ENCODE results near the gene EDAR.

EDAR gene

DNA sequence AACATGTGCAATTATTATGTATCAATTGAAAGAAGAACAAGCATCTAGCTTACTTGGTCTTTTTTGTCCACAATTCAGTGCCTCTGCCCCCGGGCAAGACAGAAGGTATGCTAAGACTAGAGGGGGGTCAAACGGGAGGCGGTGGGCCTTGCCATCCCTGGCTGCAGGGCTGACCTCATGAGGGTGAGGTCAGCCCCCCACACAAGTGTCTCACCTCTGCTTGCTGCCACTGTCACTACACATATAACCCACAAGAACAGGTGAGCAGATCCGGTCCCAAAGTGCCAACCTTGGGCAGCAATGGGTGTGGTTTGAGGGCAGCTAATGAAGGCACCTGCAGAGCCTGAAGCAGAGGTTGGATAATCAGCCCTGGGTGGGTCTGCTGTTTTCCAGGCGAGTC is 71.5 kb downstream of the EDAR start:
- TF ChIP-seq, protein P1, sequence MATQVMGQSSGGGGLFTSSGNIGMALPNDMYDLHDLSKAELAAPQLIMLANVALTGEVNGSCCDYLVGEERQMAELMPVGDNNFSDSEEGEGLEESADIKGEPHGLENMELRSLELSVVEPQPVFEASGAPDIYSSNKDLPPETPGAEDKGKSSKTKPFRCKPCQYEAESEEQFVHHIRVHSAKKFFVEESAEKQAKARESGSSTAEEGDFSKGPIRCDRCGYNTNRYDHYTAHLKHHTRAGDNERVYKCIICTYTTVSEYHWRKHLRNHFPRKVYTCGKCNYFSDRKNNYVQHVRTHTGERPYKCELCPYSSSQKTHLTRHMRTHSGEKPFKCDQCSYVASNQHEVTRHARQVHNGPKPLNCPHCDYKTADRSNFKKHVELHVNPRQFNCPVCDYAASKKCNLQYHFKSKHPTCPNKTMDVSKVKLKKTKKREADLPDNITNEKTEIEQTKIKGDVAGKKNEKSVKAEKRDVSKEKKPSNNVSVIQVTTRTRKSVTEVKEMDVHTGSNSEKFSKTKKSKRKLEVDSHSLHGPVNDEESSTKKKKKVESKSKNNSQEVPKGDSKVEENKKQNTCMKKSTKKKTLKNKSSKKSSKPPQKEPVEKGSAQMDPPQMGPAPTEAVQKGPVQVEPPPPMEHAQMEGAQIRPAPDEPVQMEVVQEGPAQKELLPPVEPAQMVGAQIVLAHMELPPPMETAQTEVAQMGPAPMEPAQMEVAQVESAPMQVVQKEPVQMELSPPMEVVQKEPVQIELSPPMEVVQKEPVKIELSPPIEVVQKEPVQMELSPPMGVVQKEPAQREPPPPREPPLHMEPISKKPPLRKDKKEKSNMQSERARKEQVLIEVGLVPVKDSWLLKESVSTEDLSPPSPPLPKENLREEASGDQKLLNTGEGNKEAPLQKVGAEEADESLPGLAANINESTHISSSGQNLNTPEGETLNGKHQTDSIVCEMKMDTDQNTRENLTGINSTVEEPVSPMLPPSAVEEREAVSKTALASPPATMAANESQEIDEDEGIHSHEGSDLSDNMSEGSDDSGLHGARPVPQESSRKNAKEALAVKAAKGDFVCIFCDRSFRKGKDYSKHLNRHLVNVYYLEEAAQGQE (IDR thresholded peaks at IDR 0.05; ENCODE audit: insufficient read depth in 1 of 2, low read depth in 2 of 2, low read length in 2 of 2) = no peak
- TF ChIP-seq FOXP2 (optimal IDR thresholded peaks at IDR 0.05; ENCODE audit: borderline replicate concordance, extremely low read depth, extremely low read length, insufficient read depth) = no peak
- no peak for TF ChIP-seq POLR2AphosphoS5 (IDR thresholded peaks at IDR 0.05; ENCODE audit: low read depth, low read length)
- TF ChIP-seq TAF1 (IDR thresholded peaks at IDR 0.05; ENCODE audit: borderline replicate concordance, insufficient read depth, low read length) = no peak
- no peak for TF ChIP-seq SIN3A (IDR thresholded peaks at IDR 0.05; ENCODE audit: borderline replicate concordance, insufficient read depth, low read length)

DNA sequence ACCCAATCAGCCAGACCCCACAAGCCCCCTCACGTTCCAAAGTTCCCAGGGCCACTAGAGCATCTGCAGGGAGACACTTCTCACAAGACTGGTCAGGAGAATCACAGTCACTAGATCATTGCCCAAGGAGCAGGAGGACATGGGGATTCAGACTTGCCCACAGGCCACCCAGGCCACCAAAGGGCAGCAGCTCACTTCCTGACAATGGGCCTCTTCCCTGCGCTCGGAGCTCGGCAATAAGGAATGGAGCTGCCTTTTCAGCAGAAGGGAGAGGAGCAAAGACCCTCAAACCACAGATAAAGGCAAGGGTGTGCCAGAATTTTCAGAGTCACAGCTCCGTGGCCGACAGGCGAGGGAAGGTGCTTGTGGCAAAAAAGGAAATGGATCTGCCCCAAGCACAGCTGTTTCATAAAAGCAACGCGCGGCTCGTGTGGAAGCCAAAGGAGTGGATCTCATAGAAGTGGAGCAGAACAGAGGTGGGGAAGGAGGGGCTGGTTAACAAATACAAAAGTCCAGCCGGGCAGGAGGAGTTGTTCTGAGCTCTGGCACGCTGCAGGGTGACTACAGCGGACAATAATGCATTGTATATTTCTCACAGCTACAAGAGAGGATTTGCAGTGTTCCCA is 72.1 kb downstream of the EDAR start:
- TF ChIP-seq POLR2AphosphoS5 (IDR thresholded peaks at IDR 0.05; ENCODE audit: low read depth, low read length) = no peak
- no peak for TF ChIP-seq FOXP2 (optimal IDR thresholded peaks at IDR 0.05; ENCODE audit: borderline replicate concordance, extremely low read depth, extremely low read length, insufficient read depth)
- TF ChIP-seq, protein P1 (IDR thresholded peaks at IDR 0.05; ENCODE audit: insufficient read depth in 1 of 2, low read depth in 2 of 2, low read length in 2 of 2) = no peak
- no peak for TF ChIP-seq TAF1 (IDR thresholded peaks at IDR 0.05; ENCODE audit: borderline replicate concordance, insufficient read depth, low read length)
- TF ChIP-seq SIN3A (IDR thresholded peaks at IDR 0.05; ENCODE audit: borderline replicate concordance, insufficient read depth, low read length) = no peak

DNA sequence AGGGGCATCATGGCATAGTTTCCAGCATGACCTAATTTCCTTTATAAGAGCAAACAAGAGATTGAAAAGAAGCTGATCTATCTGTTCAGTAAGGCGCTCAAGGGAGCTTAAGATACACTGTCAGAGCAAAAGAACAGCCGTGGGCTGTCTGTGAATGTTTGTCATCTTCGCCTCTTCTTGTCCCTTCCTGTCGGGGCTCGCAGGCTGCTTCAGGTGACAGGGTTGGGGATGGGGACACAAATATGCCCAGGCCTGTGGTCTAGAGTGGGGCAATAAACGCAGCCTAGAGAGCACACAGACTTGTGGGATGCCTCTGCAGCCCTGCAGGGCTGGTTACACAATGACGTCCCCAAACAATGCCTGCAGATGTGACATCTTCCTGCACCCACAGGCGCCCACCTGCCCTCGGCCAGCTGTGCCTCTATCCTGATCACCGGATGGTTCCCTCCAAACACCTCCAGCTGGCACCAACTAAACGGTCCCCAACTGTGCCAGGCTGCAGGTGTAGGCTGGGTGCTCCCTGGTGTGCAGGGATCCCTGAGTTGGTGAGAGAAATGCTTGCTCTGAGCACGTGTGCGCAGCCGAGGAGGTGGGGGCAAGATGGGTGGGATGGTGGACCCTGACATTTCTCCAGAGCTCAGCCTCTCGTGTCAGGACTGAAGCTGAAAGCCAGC is 72.8 kb downstream of the EDAR start:
- TF ChIP-seq POLR2AphosphoS5 (IDR thresholded peaks at IDR 0.05; ENCODE audit: low read depth, low read length) (no peak), FOXP2 (optimal IDR thresholded peaks at IDR 0.05; ENCODE audit: borderline replicate concordance, extremely low read depth, extremely low read length, insufficient read depth) (no peak), TAF1 (IDR thresholded peaks at IDR 0.05; ENCODE audit: borderline replicate concordance, insufficient read depth, low read length) (no peak), SIN3A (IDR thresholded peaks at IDR 0.05; ENCODE audit: borderline replicate concordance, insufficient read depth, low read length) (no peak)
- TF ChIP-seq, protein P1 (IDR thresholded peaks at IDR 0.05; ENCODE audit: insufficient read depth in 1 of 2, low read depth in 2 of 2, low read length in 2 of 2) = no peak

DNA sequence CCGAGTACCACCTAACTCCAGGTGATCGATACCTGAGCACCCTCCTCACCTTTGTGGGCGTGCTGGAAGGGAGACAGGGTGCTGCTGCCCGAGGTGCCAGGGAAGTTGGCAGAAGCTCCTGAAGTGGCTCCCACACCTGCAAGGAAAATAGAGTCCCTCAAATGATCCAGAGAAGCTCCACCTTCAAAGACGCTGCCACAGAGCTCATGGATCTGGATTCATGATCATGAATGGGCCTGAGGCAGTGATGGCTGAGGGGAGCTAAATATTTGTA is 76.5 kb downstream of the EDAR start:
- TF ChIP-seq, protein P1 (IDR thresholded peaks at IDR 0.05; ENCODE audit: insufficient read depth in 1 of 2, low read depth in 2 of 2, low read length in 2 of 2) = no peak
- TF ChIP-seq POLR2AphosphoS5 (IDR thresholded peaks at IDR 0.05; ENCODE audit: low read depth, low read length) (no peak), SIN3A (IDR thresholded peaks at IDR 0.05; ENCODE audit: borderline replicate concordance, insufficient read depth, low read length) (no peak), FOXP2 (optimal IDR thresholded peaks at IDR 0.05; ENCODE audit: borderline replicate concordance, extremely low read depth, extremely low read length, insufficient read depth) (no peak), TAF1 (IDR thresholded peaks at IDR 0.05; ENCODE audit: borderline replicate concordance, insufficient read depth, low read length) (no peak)
